Measurements from ENCODE around the gene EEF1AKMT1.
"Not testable (repeated sequence)": the region's sequence is repeated elsewhere in the genome, so short reads cannot be mapped to it uniquely, and the experiment has no call there.

The EEF1AKMT1 gene

DNA sequence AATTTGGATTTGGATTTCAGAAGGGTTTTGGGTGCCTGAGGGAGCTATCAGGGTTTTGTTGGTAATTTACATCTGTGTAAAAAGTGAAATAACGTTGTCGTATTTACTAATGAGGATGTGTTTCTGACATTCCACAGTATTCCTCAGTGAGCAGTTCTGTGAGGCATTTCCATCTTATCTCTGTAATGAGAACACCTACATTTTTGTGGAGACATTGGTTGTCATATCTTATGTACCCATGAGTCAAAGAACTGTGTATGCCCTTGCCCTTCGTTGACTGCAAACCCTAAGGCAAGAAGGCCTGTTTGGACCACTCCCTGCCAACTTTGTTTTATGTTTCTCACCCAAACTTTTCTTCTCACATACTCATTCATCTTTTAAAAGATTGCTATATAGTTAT, 84.5 kb downstream of the EEF1AKMT1 start:
- DNase-seq: no peak

DNA sequence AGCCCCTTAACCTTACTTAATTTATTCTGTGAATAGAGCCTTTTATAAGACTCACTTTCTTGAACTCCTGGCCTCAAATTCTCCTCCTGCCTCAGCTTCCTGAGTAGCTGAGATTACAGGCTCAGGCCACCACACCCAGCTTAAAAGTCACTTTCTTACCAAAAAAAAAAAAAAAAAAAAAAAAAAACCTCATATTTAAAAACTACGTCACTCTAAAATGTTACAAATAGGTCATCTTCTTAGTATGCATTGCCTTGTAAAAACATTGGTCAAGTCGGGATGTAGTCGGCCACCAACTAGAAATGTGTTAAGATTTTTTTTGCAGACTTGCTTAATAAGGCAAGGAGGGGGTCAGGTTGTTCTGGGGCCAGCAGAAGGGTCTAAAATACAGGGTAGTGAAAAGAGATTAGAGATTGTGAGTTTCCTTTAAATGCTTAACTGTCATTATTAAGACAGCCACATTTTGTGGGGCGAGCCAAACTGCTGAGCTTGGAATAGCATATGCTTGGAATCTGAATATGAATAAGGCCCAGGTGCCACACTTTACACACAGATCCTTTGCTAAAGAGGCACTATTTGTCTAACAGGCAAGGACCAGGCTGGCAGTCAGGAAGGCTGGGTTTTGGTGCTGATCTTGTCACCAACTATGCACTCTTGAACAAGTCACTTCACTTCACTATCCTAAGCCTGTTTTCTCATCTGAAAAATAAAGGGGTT, 86.7 kb downstream of the EEF1AKMT1 start:
- DNase-seq: no peak

DNA sequence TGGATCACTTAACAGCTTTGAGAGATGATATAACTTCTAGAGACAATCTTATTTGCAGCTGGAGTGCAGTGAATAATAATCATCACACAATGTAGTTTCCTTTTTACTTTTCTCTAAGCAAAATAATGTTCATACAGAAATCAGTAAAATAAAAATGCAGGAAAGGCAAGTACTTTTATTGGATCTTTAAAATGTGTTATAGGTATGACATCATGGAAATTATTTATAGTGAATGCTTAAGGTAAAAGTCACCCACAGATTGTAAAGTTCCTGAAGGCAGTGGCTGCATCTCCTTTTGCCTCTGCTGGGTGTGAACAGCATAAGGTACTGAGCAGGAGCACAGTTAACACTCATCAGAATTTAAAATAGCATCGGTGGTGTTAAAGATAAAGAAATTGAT, 87.6 kb downstream of the EEF1AKMT1 start:
- no peak for DNase-seq

DNA sequence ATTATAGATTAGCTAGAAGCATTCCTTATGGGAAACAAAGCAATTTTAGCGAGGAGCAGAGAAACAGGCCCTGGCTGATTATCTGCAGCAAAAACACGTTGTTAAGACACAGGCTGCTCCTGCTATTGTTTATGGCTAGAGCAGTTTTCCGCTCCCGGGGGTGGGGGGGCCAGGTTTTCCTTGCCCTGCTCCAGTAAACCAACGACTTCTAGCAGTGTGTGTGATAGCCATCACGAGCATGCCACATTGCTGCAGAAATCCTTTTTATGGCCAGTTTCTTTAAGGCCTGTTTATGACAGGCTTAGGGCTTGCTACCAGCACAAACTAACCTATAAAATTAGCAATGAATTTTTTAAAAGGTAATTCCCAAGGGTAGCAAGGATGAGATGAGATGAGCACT, 88.7 kb downstream of the EEF1AKMT1 start:
- DNase-seq: no peak

DNA sequence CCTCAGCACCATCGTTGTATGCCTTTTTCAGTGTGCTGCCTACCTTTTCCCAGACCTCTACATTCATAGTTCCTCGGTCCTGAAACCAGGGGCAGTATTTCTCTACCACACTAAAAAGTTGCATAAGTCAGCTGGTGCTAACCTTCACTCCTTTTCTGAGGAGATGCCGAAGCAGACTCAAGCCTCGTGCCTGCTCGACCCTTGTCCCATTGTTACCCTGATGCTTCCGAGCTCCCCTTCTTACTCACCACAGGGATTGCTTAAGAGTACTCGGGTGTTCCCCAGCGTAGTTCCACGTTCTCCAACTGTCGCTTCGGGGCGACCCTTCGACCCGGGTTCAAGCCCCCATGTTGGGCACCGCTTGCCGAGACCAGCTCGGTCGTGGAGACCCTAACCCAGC, 89.2 kb downstream of the EEF1AKMT1 start:
- DNase-seq: no peak

DNA sequence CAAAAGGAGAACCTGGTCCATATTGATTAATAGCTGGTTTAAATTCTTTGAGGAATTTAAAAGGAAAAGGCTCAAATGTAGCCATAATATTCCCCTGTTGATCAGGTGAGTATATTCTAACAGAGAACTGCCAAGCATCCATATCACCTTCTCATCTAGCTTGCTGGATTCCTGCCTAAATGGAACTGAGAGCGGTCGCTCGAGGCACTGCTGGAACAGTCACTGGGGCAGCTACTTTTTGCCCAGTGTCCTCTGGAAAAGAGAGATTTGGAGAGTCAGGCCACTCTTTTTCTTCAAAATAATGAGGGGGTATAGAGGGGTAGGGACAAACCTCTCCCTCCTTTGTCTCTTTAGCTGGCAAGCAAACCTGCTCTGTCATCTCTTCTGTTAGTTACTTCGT, 89.7 kb downstream of the EEF1AKMT1 start:
- no peak for DNase-seq

DNA sequence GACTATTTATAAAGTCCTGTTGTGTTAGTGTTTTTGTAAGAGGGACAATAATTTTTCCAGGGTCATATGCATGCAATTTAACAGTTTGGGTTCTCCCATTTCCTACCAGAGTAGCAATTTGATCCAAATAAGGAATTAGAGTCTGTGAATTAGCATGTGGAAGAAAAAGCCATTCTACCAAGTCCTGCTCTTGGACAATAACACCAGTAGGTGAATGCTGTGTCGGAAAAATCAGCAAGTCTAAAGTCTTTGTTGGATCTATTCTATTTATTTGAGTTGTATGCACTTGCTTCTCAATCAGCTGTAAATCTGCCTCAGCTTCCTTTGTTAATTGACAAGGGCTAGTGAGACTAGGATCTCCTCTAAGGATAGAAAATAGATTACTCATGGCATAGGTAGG, 91.7 kb downstream of the EEF1AKMT1 start:
- no peak for DNase-seq

DNA sequence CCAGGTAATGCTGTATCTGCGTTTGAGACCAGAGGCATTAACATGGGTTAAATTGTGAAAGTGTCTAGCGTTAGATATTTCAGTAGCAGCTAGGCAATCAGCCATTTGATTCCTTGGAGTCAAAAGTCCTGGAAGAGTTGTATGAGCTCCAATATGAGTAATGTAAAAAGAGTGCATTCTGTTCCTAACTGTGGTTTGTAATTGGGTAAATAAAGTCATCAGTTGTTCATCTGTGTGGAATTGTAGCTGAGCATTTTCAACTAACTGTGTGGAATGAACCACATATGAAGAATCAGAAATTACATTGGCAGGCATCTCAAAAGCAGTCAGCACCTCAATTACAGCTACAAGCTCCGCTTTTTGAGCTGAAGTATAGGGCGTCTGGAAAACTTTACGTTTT, 92.3 kb downstream of the EEF1AKMT1 start:
- not testable (repeated sequence) for DNase-seq

DNA sequence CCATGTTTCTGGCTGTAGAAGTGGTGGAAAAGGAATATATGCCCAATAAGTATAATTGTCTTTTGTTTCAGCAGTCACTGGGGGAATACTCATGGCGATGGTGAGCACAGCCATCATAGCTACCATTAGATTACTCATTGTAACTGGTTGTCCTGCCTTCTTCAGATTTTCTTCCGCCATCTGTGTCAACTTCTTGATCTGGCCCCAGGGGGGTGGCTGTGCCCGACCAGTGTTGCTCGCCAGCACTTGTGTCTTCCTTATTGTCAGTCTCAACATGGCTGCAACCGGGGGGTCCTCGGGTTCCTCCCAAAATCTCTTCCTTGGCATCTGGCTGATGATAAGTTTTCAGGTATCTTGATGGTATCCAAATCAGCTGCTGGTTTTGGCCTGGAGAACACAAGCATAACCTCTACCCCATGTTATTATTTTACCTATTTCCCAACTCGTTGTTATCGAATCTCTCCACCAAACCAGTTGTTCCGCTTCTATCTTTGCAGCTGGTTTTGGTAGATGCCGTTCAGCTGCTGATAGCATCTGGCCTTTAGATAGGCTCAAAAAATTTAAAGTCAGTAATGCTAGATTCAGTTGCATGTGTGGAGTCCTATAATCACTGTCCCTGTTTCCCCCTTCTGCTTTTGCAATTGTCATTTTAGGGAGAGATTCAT, 93.2 kb downstream of the EEF1AKMT1 start:
- DNase-seq: no peak

DNA sequence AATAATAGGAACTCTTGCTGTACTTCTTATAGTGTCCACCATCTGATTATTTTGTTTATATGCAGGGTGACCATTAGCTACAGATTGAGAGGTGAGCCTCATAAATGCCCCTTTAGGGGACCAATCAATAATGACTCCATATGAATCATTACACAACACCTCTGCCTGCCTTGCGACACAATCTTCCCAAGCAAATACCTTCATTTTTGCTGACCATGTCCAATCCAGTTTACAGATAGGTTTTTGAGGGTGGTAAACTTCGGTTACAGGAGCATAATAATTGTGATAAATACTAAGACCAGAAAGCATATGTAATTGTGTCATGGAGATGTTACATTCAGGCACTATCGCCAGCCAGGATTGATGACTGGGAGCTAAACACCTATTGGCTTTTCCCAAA, 93.9 kb downstream of the EEF1AKMT1 start:
- DNase-seq: no peak
